HS-27A (cell line): ENCODE results near the gene AKR7A2.
"Not testable (repeated sequence)": the region's sequence is repeated elsewhere in the genome, so short reads cannot be mapped to it uniquely, and the experiment has no call there.

Experiments
- DNase-seq: peaks from one replicate; pipeline ENCODE4 v3.0.0-alpha.2; 2012; ENCODE audit warnings: low read depth, missing footprints

AKR7A2 gene

DNA sequence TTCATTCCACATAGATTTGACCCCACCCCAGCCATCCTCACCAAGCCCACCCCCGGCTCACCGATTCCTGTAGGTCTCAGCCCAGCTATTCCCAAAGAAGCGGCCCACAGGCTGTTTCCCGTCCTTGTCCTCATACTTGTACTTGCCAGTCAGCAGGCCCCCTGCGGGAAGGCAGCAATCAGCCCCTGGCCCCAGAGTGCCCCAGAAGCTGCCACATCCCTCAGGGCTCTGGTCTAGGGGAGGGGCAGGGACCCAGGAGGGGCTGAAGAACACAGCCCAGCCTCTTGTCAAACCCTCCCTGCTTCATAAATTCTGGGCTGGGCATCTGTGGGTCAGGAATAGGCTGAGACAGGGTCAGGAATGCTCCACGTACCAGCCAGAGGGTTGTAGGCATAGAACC is 5.0 kb downstream of the AKR7A2 start:
- DNase-seq, result no peak

DNA sequence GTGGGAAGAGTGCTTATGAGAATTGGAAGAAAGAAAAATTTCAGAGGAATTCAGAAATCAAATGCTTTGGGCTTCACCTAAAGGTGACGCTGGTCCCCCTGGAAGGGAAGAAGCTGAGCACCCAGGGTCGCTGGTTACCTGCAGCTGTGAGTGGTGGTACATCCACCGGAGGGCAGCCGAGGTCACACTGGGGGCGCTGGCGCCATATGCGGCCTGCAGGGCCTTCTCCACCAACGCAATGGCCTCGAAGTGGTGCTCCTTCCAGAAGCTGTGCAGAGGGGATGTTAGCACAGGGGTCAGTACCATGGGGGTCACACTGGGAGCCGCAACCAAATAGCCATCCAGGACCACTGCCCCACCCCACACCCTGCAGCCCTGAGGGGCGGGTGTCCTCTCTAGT is 6.1 kb downstream of the AKR7A2 start:
- DNase-seq, result no peak

DNA sequence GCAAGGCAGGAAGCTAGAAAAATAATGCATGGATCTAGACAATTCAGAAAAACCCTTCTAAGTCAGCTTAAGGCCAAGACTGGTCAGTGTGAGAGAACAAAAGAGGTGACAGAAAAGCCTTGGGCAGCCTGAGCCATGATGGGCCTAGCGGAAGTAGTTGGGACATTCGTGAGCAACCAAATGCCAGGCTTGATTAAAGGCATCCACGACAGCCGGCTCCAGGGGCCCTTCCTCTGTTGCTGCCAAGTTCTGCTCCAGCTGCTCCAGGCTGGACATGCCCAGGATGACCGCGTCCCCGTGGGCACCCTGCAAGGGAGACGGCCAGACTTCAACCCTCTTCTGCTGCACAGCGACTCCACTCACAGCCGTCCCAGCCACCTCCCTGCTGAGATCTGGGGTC is 7.9 kb downstream of the AKR7A2 start:
- not testable (repeated sequence) for DNase-seq

DNA sequence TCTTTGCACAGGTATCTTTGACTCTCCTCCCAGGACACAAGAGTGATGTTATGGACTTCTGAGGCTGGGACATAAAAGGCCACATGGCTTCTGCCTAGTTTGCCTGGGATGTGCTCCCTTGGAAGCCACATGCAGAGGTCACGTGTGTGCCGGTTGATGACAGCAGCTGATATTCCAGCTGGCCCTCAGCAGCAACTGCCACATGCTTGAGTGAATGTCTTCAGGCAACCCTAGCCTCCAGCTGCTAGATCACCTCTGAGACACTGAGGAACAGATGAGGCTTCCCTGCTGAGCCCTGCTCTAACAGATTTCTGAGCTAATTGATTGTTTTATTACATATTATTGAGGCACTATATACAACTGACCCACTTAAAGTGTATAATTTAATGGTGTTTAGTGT is 11.7 kb downstream of the AKR7A2 start:
- no peak for DNase-seq

DNA sequence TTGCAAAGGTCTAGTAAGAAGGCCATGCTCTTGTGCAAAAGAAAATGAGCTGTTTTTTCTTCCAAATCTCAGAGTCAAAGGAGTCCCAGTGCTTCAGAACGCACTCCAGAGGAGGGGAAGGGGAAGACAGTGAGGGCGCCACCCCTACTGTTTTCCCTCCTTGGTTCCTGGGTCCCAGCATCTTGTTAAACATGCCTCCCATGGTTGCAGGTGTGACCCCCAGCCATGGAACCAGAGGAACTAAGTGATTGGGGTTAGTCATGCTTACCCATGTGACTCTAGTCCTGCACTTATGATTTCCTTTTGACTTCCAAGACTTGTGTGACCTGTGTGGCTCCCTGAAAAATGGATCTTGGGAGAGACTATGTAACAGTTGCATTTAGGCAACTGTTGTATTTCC is 17.3 kb downstream of the AKR7A2 start:
- DNase-seq, result no peak

DNA sequence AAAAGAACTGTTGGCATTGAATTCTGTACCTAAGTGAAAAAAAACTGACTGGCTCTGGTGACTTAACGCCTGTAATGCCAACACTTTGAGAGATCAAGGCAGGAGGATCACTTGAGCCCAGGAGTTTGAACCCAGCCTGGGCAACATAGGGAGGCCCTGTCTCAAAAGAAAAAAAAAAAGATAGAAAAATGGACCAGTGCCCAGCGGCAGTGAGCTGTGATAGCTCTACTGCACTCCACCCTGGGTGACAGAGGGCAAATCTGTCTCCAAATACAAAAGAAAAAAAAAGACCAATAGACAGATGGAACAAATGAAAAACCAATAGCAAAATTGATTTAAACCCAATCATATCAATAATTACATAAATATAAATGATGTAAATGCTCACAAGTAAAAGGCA is 22.7 kb downstream of the AKR7A2 start:
- DNase-seq, result no peak

DNA sequence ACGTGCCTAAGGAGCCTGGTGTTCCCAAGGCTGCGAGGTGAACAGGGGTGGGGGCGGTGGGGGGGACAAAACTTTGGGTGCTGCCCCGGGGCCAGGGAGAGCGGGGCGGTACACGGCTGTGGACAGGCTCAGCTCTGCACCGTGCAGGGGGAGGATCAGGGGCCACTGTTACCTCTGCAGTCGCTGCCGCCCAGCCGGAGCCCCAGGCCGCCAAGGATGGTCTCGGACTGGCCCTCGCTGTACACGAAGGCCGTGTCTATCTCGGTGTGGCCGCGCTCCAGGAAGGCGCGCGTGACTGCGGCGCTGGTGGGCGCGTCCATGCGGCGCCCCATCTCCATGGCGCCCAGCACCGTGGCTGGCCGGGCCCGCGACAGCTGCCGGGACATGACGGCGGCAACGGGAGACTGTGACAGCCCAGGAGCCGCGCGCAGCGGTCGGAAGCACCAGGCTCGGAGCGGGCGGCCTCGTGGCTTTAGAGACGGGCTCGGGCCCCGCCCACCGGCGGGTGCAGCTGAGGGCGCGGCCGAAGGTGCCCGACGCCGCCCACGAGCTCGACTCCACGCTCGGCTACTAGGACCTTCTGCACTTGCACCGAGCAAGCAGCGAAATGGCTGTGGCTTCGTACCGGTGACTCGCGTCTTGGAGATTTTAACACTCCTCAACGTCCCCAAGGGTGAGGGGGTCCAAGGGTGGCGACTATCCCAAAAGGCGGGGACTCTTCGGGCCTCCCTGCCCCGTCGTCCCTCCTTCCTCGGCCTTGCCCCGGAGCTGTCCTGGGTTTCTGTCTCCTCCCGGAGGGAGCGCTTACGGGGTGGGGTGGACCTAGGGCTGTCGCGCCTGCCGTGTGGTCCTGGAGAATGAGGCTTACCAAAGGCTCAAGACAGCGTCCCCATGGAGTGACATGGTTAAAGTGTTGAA is 23.4 kb downstream of the AKR7A2 start, which contains the start of gene AKR7A3:
Gene AKR7A3, minus strand, starts transcription at position 447 of the 918 bp plus-strand sequence. Its CDS starts 61 bp downstream, at position 386.
- not testable (repeated sequence) for DNase-seq

DNA sequence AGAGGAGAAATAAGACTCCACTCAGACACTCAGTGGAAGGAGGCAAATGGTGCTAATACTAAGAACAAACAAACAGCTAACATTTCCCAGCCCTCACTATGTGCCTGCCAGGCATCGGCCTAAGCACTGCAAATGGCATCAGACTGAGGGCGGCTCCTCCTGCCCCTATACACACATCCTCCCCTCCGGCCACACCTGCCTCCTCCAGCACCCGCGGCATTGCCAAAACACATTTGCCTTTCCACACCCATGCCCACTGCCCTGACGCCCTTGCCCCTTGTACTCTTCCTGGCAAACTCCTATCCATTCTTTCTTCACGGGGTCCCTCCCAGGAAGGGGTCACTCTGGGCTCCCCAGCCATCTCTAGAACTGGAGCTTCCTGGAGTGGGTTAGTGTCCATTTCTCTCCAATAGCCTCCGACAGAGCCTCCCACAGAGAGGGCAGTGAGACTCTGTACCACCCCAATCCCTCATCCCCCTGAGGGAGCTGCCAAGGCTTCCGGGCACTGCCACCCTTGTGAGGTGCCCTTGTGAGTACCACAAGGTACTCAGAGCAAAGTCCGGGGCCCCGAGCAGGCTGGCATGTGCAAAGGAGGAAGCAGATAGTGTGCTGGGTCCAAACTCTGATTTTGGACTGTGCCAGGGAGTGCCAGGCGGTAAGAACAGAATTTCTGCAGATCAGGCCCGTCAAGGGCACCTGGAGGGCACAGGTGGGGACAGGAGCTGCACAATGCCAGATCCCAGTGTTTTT is 24.3 kb downstream of the AKR7A2 start:
- DNase-seq, result no peak

DNA sequence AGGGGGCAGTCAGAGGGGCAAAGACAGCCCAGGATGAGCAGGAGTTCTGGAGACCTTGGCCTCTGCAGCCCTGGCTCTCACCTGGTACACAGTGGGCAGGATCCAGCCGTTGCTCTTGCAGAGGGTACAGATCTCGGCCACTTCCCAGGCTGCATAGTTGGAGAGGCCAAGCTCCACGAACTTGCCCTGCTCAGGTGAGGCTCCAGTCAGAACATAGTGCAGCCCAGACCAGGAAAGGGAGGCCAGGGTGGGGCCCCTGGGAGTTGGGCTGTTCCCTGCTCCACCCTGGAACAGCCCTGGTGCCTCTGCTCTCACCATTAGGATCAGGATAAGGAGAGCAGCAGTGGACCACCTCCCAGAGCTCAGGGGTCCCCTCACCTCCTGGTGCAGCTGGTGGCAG is 26.1 kb downstream of the AKR7A2 start:
- not testable (repeated sequence) for DNase-seq

DNA sequence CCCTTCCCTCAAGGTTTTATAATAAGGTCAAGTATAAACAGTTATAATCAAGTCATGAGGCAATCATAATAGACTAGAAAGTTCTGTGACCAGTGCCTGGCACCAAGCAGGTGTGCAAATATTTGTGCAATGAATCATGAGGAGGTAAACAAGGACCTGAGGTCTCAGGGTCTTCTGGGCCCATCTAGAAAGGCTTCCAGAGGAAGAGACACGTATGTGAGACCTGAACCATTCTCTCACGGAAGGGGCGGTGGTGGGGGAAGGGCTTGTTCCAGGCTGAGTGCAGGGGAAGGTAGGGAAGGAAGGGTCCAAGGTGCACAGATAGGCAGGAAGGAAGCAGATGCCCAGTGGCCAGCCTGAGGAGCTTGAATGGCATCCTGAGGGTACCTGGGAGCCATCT is 26.6 kb downstream of the AKR7A2 start:
- DNase-seq, result not testable (repeated sequence)

DNA sequence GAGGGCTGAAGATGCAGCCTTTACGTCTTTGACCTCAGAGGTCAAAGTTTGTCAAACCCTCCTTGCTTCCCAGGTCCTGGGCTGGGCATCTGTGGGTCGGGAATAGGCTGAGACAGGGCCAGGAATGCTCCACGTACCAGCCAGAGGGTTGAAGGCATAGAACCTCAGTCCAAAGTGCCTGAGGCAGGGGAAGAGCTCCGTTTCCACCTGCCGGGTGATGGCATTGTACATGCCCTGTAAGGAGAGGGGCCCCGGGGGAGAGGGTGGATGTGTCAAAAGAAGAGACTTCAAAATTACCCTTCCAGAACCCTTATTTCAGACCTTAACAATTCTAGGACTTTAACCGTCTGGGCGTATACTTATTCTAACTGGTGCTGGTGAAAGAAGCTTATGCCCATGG is 27.1 kb downstream of the AKR7A2 start:
- DNase-seq, result no peak

DNA sequence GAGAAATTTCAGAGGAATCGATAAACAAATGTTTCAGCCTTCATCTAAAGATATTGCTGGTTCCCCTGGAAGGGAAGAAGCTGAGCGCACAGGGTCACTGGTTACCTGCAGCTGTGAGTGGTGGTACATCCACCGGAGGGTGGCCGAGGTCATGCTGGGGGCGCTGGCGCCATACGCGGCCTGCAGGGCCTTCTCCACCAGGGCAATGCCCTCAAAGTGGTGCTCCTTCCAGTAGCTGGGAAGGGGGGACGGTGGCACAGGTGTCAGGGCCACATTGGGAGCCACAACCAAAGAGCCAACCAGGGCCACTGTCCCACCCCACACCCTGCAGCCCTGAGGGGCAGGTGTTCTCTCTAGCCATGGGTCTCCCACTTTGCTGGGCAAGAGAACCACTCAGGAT is 28.1 kb downstream of the AKR7A2 start:
- no peak for DNase-seq

DNA sequence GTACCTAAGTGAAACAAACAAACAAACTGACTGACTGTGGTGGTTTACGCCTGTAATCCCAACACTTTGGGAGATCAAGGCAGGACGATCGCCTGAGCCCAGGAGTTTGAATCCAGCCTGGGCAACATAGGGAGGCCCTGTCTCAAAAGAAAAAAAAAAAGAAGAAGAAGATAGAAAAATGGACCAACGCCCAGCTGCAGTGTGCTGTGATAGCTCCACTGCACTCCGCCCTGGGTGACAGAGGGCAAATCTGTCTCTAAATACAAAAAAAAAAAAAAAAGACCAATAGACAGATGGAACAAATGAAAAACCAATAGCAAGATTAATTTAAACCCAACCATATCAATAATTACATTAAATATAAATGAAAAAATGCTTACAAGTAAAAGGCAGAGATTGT is 37.3 kb downstream of the AKR7A2 start:
- no peak for DNase-seq

DNA sequence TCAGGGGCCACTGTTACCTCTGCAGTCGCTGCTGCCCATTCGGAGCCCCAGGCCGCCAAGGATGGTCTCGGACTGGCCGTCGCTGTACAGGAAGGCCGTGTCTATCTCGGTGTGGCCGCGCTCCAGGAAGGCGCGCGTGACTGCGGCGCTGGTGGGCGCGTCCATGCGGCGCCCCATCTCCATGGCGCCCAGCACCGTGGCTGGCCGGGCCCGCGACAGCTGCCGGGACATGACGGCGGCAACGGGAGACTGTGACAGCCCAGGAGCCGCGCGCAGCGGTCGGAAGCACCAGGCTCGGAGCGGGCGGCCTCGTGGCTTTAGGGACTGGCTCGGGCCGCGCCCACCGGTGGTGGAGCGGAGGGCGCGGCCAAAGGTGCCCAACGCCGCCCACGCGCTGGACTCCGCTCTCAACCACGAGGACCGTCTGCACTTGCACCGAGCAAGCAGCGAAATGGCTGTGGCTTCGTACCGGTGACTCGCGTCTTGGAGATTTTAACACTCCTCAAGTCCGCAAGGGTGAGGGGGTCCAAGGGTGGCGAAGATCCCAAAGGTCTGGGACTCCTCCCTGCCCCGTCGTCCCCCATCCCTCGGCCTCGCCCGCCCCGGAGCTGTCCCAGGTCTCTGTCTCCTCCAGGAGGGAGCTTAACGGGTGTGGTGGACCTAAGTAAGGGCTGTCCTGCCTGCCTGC is 38.0 kb downstream of the AKR7A2 start:
- DNase-seq, result not testable (repeated sequence)

DNA sequence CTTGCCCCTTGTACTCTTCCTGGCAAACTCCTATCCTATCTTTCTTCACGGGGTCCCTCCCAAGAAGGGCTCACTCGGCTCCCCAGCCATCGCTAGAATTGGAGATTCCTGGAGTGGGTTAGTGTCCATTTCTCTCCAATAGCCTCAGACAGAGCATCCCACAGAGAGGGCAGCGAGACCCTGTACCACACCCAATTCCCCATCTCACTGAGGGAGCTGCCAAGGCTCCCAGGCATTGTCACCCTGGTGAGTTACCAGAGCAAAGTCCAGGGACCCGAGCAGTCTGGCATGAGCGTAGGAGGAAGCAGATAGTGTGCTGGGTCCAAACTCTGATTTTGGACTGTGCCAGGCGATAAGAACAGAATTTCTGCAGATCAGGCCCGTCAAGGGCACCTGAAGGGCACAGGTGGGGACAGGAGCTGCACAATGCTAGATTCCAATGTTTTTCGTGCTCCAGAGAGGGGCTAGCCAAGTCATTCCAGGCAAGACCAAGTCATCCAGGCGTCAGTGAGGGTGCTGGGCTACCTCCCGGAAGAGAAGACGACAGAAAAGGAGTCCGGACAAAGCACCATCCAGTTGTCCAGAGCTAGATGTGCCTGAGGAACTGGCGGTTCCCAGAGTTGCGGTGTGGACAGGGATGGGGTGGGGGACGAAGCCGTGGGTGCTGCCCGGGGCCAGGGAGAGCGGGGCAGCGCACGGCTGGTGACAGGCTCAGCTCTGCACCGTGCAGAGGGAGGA is 38.7 kb downstream of the AKR7A2 start:
- DNase-seq, result no peak

DNA sequence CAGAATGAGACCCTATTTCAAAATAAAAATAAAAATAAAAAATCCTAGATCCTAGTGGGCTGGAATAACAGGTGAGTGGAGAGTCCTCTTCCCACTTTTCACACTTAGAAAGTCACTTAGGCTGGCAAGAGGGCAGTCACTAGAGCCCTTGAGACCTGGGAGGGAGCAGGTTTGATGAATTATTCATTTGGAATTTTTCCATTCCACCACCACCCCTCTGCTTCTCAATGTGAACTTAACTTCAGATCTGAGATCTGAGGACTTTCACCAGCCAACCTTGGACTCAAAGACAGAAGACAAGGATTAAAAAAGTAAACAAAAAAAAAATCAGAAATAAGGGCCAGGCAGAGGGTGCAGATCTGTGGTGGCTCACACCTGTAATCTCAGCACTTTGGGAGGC is 39.9 kb downstream of the AKR7A2 start:
- DNase-seq, result no peak

DNA sequence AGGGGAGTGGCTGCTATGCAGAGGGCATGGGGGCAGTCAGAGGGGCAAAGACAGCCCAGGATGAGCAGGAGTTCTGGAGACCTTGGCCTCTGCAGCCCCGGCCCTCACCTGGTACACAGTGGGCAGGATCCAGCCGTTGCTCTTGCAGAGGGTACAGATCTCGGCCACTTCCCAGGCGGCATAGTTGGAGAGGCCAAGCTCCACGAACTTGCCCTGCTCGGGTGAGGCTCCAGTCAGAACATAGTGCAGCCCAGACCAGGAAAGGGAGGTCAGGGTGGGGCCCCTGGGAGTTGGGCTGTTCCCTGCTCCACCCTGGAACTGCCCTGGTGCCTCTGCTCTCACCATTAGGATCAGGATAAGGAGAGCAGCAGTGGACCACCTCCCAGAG is 41.6 kb downstream of the AKR7A2 start:
- DNase-seq, result not testable (repeated sequence)

DNA sequence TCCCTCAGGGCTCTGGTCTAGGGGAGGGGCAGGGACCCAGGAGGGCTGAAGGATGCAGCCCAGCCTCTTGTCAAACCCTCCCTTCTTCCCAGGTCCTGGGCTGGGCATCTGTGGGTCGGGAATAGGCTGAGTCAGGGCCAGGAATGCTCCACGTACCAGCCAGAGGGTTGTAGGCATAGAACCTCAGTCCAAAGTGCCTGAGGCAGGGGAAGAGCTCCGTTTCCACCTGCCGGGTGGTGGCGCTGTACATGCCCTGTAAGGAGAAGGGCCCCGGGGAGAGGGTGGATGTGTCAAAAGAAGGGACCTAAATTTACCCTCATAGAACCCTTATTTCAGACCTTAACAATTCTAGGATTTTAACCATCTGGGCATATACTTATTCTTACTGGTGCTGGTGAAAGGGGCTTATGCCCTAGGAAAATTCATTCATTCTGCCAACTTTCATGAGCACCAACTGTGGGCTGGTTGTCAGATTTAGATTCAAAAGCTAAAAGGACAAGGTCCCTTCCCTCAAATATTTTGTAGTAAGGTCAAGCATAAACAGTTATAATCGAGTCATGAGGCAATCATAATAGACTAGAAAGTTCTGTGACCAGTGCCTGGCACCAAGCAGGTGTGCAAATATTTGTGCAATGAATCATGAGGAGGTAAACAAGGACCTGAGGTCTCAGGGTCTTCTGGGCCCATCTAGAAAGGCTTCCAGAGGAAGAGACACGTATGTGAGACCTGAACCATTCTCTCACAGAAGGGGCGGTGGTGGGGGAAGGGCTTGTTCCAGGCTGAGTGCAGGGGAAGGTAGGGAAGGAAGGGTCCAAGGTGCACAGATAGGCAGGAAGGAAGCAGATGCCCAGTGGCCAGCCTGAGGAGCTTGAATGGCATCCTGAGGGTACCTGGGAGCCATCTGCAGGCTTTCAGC is 42.3 kb downstream of the AKR7A2 start:
- not testable (repeated sequence) for DNase-seq

DNA sequence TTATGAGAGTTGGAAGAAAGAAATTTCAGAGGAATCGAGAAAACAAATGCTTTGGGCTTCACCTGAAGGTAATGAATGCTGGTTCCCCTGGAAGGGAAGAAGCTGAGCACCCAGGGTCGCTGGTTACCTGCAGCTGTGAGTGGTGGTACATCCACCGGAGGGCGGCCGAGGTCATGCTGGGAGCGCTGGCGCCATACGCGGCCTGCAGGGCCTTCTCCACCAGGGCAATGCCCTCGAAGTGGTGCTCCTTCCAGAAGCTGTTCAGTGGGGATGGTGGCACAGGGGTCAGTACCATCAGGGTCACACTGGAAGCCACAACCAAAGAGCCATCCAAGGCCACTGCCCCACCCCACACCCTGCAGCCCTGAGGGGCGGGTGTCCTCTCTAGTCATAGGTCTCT is 43.5 kb downstream of the AKR7A2 start:
- DNase-seq, result no peak

DNA sequence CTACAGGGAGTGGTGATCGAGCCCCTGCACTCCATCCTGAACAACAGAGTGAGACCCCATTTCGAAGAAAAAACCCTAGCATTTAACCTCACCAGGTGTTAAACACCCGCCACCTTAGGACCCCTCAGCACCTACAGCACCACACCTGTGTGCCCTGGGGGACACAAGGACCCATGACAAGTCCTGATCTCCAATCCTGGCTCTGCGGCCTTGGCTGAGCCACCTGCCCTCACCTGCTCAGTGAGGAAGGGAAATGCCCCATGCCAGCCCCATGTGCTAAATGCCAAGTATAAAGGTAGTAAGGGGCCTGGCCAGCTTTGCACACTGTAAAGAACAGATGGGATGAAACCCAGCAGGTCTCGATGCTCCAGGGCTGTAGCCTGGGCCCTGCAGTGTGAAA is 49.2 kb downstream of the AKR7A2 start:
- DNase-seq, result no peak

DNA sequence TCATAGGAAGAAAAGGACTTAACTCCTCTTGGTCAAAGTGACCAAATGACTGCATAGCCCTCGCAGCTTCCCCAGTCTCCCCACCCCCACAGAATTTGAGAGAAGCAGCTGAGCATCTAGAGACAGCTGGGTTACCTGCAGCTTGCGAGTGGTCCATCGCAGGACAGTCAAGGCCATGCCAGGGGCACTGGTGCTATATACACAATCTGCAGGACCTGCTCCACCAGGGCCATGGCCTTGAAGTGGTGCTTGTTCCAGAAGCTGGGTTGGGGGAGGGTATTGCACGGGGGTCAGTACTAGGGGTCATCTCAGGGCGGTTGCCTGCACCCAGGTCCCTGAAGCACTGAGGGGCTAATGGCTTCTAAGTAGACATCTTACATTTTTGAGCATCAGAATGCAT is 49.9 kb downstream of the AKR7A2 start:
- no peak for DNase-seq
